Glutamatergic neuron (in vitro differentiated cells): Measurements from ENCODE around the gene OR51E2. TPM values are rescaled to one million over a fixed set of nuclear protein-coding genes. Genes with fewer than 3 reads are reported as not detected.

Experiments
- DNase-seq: peaks from one replicate; pipeline ENCODE4 v3.0.0; 2022
- H3K27ac Mint-ChIP-seq: one replicate; pipeline ENCODE4 v1.8.0; 2020; ENCODE audit warnings: mild to moderate bottlenecking, mixed read lengths, inconsistent platforms; ENCODE audit not compliant: unreplicated experiment
- H3K27me3 Mint-ChIP-seq: one replicate; pipeline ENCODE4 v1.8.0; 2020; ENCODE audit warnings: mild to moderate bottlenecking, moderate library complexity, mixed read lengths, inconsistent platforms; ENCODE audit not compliant: unreplicated experiment
- H3K36me3 Mint-ChIP-seq: one replicate; pipeline ENCODE4 v1.8.0; 2020; ENCODE audit warnings: mild to moderate bottlenecking, mixed read lengths, inconsistent platforms; ENCODE audit not compliant: unreplicated experiment
- H3K4me1 Mint-ChIP-seq: one replicate; pipeline ENCODE4 v1.8.0; 2020; ENCODE audit warnings: mild to moderate bottlenecking, low read depth, mixed read lengths, inconsistent platforms; ENCODE audit not compliant: unreplicated experiment
- H3K4me3 Mint-ChIP-seq: one replicate; pipeline ENCODE4 v1.8.0; 2020; ENCODE audit warnings: mild to moderate bottlenecking, mixed read lengths, inconsistent platforms; ENCODE audit not compliant: unreplicated experiment
- H3K9me3 Mint-ChIP-seq: one replicate; pipeline ENCODE4 v1.8.0; 2020; ENCODE audit warnings: mild to moderate bottlenecking, moderate library complexity, mixed read lengths, inconsistent platforms; ENCODE audit not compliant: unreplicated experiment
- total RNA-seq: library from RNA; stranded (reverse); fragmentation: NEBNext Ultra II Directional; extraction: Animal tissue kit (Norgen Biotek cat#: 25700); gene quantifications from one replicate; pipeline ENCODE4 v1.2.1, GENCODE V29; 2021; ENCODE audit not compliant: unreplicated experiment
- TF ChIP-seq, protein P1 (sequence below): fragments of 200-600 bp; sonication (generic); IDR thresholded peaks from one replicate; pipeline ENCODE4 v1.5.0; 2021; ENCODE audit not compliant: partially characterized antibody, unreplicated experiment

OR51E2 gene
- total RNA-seq, 1 donor from 2014 or later: not detected

DNA sequence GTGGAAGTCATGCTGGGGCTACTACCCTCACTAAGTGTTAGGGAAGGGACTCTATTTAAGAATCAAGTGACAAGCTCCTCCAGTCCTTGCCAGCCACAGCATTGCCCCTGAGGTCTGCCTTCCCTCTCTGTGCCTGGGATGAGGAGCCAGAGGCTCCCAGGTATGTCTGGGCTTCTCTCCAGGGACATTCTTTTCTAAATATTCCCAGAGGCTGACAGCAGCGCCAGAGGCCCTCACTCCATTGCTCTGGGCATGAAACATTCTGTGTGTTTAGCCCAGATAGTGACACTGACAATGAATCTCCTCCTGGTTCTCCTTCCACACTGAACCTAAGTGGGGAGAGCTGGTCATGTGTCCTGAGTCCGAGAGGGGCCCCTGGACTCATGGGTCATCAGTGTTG lies 51.7 kb downstream of the OR51E2 start:
- peaks cover 4% of the 10 kb centered on the region for H3K27me3 Mint-ChIP-seq
- DNase-seq: no peak
- no peaks in the 10 kb centered on the region for H3K36me3 Mint-ChIP-seq
- peaks cover 2% of the 10 kb centered on the region for H3K9me3 Mint-ChIP-seq
- peaks cover 16% of the 10 kb centered on the region for H3K4me1 Mint-ChIP-seq
- TF ChIP-seq, protein P1, sequence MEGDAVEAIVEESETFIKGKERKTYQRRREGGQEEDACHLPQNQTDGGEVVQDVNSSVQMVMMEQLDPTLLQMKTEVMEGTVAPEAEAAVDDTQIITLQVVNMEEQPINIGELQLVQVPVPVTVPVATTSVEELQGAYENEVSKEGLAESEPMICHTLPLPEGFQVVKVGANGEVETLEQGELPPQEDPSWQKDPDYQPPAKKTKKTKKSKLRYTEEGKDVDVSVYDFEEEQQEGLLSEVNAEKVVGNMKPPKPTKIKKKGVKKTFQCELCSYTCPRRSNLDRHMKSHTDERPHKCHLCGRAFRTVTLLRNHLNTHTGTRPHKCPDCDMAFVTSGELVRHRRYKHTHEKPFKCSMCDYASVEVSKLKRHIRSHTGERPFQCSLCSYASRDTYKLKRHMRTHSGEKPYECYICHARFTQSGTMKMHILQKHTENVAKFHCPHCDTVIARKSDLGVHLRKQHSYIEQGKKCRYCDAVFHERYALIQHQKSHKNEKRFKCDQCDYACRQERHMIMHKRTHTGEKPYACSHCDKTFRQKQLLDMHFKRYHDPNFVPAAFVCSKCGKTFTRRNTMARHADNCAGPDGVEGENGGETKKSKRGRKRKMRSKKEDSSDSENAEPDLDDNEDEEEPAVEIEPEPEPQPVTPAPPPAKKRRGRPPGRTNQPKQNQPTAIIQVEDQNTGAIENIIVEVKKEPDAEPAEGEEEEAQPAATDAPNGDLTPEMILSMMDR: no peak
- H3K4me3 Mint-ChIP-seq: no peak overlapping the region
- no peak overlapping the region for H3K27ac Mint-ChIP-seq

DNA sequence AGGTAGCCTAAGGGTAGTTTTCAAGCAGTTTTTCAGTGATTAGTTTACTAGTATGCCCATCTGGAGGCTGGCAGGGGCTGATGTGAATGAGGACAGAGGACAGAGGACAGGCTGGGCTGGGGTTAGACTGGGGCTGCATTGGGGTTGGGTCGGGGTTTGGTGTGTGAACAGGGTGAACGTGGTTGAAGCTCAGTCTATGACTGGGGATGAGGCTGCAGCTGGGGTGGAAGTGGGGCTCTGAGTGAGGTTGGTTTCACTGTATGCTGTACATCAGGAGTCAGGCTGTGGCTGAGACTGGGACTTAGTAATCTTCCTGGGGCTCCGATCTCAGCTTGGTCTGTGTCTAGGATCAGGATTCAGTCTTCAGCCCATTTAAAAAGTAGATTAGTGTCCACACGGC lies 53.4 kb downstream of the OR51E2 start:
- TF ChIP-seq, protein P1: no peak
- Mint-ChIP-seq H3K27me3 (peaks cover 4% of the 10 kb centered on the region), H3K27ac (no peak overlapping the region), H3K4me3 (no peak overlapping the region), H3K4me1 (peaks cover 16% of the 10 kb centered on the region), H3K9me3 (peaks cover 2% of the 10 kb centered on the region), H3K36me3 (no peaks in the 10 kb centered on the region)
- no peak for DNase-seq

DNA sequence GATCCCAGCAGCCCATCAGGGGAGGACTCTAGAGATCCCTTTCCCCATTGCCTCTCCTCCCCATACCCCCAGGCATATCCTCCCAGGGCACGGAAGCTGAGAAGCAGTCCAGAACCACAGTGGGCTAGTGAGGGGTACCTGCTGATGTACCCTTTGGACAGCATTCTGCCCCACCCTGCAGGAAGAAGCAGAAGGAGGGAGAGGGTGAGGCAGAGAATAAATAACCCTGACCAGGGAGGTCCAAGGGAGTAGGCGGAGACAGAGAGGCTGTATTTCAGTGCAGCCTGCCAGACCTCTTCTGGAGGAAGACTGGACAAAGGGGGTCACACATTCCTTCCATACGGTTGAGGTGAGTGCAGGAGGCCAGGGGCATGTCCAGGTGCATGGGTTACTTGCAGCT lies 54.0 kb downstream of the OR51E2 start, which contains the start of gene OR51E1:
Gene OR51E1, plus strand, starts transcription at position 301 of the 400 bp plus-strand sequence. CDS start 8,545 bp downstream, outside the sequence.
- TF ChIP-seq, protein P1: no peak
- H3K4me1 Mint-ChIP-seq: peaks cover 16% of the 10 kb centered on the region
- no peak within 1 kb of the TSS for H3K27ac Mint-ChIP-seq
- peaks cover 4% of the 10 kb centered on the region for H3K27me3 Mint-ChIP-seq
- H3K36me3 Mint-ChIP-seq: no peaks in the 10 kb centered on the region
- H3K9me3 Mint-ChIP-seq: peaks cover 2% of the 10 kb centered on the region
- no peak for DNase-seq
- H3K4me3 Mint-ChIP-seq: no peak within 1 kb of the TSS

DNA sequence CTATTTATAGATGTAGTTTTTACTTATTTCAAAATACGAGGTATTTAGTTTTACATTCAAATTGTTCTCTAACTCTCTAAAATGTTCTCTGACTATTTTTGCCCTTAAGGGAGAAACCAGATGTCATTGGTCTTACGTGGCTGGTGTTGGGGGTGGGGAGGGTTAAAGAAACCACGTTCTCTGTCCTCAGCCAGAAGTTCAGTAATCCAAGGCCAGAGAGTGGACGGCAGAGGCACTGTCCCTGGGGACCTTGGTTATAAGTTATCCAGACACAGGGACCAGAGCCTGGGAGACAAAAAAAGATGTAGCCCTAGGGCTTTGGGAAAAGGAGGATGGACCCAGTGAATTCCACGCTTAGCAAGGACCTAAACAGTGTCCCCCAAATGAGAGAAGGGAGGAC lies 54.6 kb downstream of the OR51E2 start:
- Mint-ChIP-seq H3K27me3 (peaks cover 4% of the 10 kb centered on the region), H3K36me3 (no peaks in the 10 kb centered on the region), H3K4me1 (peaks cover 13% of the 10 kb centered on the region), H3K9me3 (peaks cover 2% of the 10 kb centered on the region), H3K27ac (no peak overlapping the region), H3K4me3 (no peak overlapping the region)
- TF ChIP-seq, protein P1: no peak
- DNase-seq: no peak

DNA sequence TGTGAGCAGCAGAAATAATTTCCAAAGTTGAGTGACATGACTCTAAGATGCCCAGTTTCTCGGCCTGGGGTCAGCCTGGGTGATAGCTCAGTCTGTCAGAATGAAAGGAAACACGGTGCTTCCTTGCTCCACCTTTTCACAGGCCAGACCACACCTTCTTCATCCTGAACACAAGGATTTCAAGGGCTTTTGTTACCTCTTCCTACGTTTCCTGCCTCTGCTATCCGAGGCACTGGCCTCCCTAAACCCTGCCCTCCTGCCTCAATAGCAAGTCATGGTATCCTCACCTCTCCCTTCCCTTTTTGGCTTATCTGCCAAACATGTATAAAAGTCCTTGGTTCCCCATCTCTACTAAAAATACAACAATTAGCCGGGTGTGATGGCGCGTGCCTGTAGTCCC lies 55.6 kb downstream of the OR51E2 start:
- peaks cover 4% of the 10 kb centered on the region for H3K27me3 Mint-ChIP-seq
- no peak overlapping the region for H3K4me3 Mint-ChIP-seq
- H3K27ac Mint-ChIP-seq: no peak overlapping the region
- no peak for DNase-seq
- TF ChIP-seq, protein P1: no peak
- peaks cover 5% of the 10 kb centered on the region for H3K4me1 Mint-ChIP-seq
- H3K36me3 Mint-ChIP-seq: no peaks in the 10 kb centered on the region
- H3K9me3 Mint-ChIP-seq: no peaks in the 10 kb centered on the region
